ENCODE results near the gene SUSD4.

SUSD4 gene

DNA sequence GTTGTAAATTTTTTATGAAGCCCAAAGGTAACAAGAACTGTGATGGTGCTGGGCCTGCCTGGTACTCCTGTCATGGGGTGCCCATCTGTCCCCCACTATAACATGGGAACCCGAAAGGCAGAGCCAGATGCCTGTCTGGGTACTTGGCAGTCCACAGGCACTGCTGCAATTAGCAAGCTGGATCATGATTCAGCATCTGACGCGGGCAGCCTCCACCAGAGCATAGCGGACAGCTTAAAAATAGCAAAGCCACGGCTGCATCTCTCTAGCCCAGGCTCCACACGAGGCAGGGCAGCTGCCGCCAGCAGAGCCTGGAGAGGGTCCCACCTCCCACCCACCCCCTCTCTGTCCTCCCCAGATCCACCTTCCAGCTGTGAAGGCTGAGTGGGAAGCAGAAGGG is 22.9 kb downstream of the SUSD4 start:
- H3K4me3 ChIP-seq (ENCODE audit: low read depth, low read length), result no peak overlapping the region
- H3K27me3 ChIP-seq (ENCODE audit: control insufficient read depth, insufficient read depth, low read length), result no peaks in the 10 kb centered on the region; the same call in 1 of the 2 replicates
- no peaks in the 10 kb centered on the region for H3K36me3 ChIP-seq (ENCODE audit: control insufficient read depth, insufficient read depth, low read length)
- no peak overlapping the region for H3K9ac ChIP-seq (ENCODE audit: low read length)
- no peak overlapping the region for H3K27ac ChIP-seq (ENCODE audit: low read depth, low read length)
- peaks cover 8% of the 10 kb centered on the region; the same call in 1 of the 2 replicates for H3K4me1 ChIP-seq (ENCODE audit: control insufficient read depth, insufficient read depth, low read length)
- H3K9me3 ChIP-seq (ENCODE audit: control insufficient read depth, insufficient read depth, low read depth, low read length), result no peaks in the 10 kb centered on the region

DNA sequence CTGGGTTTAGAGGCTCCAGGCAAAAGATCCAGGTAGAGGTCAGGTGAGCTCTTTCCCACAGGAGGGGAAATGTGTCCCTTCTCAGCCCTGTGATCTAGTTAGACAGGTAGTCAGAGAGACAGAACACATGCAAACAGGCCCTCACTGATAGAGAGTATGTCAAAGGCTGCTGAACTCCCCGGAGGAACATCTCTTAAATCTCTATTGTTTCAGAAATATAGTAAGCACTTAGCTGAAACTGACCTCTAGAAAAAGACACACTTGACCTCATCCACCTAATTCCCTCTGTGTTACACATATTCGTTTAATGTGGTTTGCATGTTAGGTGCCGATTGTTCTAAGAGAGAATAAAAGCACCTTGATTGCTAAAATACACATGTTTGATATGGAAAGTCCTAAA is 23.3 kb downstream of the SUSD4 start:
- no peaks in the 10 kb centered on the region for H3K36me3 ChIP-seq (ENCODE audit: control insufficient read depth, insufficient read depth, low read length)
- H3K9me3 ChIP-seq (ENCODE audit: control insufficient read depth, insufficient read depth, low read depth, low read length), result no peaks in the 10 kb centered on the region
- H3K4me3 ChIP-seq (ENCODE audit: low read depth, low read length), result no peak overlapping the region
- H3K9ac ChIP-seq (ENCODE audit: low read length), result no peak overlapping the region
- peaks cover 8% of the 10 kb centered on the region; the same call in 1 of the 2 replicates for H3K4me1 ChIP-seq (ENCODE audit: control insufficient read depth, insufficient read depth, low read length)
- no peaks in the 10 kb centered on the region; the same call in 1 of the 2 replicates for H3K27me3 ChIP-seq (ENCODE audit: control insufficient read depth, insufficient read depth, low read length)
- H3K27ac ChIP-seq (ENCODE audit: low read depth, low read length), result no peak overlapping the region

DNA sequence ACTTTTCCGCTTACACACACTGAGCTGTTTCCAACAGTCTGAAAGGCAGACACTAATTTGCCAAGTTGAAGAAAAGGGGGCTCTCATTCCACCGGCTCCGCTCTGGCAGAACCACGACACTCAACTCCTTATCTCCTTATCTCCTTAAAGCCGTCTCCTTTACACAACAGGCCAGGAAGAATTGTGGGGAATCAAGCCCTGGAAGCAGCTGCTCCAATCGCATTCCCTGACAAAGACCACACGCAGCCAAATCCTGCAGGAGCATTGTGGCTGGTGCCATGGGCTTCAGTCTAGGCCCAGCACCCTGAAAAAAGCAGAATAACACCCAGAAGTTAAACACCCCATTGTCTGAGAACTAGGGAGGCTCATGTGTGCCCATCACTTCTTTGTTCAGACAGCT is 24.1 kb downstream of the SUSD4 start:
- no peak overlapping the region for H3K9ac ChIP-seq (ENCODE audit: low read length)
- H3K36me3 ChIP-seq (ENCODE audit: control insufficient read depth, insufficient read depth, low read length), result no peaks in the 10 kb centered on the region
- no peaks in the 10 kb centered on the region for H3K9me3 ChIP-seq (ENCODE audit: control insufficient read depth, insufficient read depth, low read depth, low read length)
- no peaks in the 10 kb centered on the region; the same call in 1 of the 2 replicates for H3K27me3 ChIP-seq (ENCODE audit: control insufficient read depth, insufficient read depth, low read length)
- H3K4me3 ChIP-seq (ENCODE audit: low read depth, low read length), result no peak overlapping the region
- H3K27ac ChIP-seq (ENCODE audit: low read depth, low read length), result no peak overlapping the region
- H3K4me1 ChIP-seq (ENCODE audit: control insufficient read depth, insufficient read depth, low read length), result peaks cover 8% of the 10 kb centered on the region; the same call in 1 of the 2 replicates

DNA sequence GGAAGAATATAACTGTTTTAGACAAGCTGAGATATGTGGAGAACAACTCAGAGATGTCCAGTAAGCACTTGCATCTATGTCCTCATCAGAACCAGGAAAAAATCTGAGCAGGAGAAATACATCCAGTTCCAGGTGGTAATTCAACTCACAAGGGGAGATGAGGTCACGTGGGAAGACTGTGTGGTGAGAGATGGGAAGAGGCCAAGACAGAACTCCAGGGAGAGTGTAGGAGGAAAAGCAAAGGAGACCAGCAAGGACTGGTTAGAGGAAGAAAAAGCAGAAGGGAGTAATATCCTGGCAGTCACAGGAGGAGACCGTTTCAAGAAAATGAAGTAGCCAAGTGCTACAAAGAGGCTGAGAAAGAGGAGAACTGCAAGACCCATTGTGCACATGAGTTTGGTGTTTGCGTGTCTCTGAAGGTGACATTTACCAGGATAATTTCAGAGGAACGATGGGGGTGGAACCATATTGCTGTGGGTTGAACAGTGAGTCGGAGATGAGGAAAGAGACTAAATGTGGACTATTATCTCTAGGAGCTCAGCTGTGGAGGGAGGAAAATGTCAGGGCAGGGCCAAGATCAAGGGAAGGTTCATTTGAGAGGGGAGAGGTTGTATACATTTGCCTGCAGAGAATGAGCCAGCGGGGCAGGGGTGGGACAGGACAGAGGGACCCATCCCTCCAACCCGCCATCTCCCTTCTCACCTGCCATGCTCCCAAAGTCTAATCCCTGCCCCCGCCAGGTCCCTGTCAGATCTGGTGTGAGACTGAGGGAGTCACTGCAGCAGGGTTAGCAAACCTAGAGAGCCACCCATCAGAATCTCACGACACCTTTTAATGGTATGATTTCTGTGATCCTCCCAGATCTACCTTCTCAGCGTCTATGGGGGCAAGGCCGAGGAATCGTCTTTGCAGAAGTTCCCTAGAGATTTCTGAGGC is 24.9 kb downstream of the SUSD4 start:
- Histone ChIP-seq H3K27ac (ENCODE audit: low read depth, low read length) (no peak overlapping the region), H3K27me3 (ENCODE audit: control insufficient read depth, insufficient read depth, low read length) (no peaks in the 10 kb centered on the region; the same call in 1 of the 2 replicates), H3K36me3 (ENCODE audit: control insufficient read depth, insufficient read depth, low read length) (no peaks in the 10 kb centered on the region), H3K9me3 (ENCODE audit: control insufficient read depth, insufficient read depth, low read depth, low read length) (no peaks in the 10 kb centered on the region), H3K4me3 (ENCODE audit: low read depth, low read length) (no peak overlapping the region), H3K4me1 (ENCODE audit: control insufficient read depth, insufficient read depth, low read length) (peaks cover 8% of the 10 kb centered on the region; the same call in 1 of the 2 replicates), H3K9ac (ENCODE audit: low read length) (no peak overlapping the region)

DNA sequence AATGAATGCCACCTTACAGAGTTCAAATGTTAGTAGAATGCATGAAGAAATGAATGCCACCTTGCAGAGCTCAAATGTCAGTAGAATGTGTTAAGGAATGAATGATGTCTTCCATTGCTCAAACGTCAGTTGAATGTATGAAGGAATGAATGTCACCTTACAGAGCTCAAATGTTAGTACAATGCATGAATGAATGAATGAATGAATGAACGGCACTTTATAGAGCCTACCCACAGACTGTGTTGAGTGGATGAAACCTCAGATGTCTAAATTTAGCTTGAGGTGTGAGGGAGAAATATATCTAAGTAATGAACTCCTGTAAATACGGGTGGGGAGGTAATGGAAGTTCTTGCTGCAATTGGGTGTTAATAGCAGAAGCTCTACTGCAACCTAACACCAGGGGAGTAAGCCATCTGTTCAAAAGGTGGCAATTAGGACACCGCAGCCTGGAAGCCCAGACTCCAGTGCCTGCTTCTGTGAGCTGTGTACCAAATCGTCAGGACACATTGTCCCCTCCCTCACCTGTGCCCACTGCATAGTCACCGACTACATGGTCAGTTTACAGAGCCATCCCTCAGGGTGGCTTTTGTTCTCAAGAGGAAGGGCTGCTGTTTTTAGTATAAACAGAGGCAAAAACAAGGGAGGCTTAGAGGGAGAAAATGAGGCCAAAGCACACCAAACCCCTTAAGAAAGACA is 26.7 kb downstream of the SUSD4 start:
- Histone ChIP-seq H3K9ac (ENCODE audit: low read length) (no peak overlapping the region), H3K36me3 (ENCODE audit: control insufficient read depth, insufficient read depth, low read length) (no peaks in the 10 kb centered on the region), H3K27ac (ENCODE audit: low read depth, low read length) (no peak overlapping the region), H3K9me3 (ENCODE audit: control insufficient read depth, insufficient read depth, low read depth, low read length) (no peaks in the 10 kb centered on the region), H3K4me3 (ENCODE audit: low read depth, low read length) (no peak overlapping the region), H3K27me3 (ENCODE audit: control insufficient read depth, insufficient read depth, low read length) (no peaks in the 10 kb centered on the region; the same call in 1 of the 2 replicates), H3K4me1 (ENCODE audit: control insufficient read depth, insufficient read depth, low read length) (peaks cover 8% of the 10 kb centered on the region; the same call in 1 of the 2 replicates)

DNA sequence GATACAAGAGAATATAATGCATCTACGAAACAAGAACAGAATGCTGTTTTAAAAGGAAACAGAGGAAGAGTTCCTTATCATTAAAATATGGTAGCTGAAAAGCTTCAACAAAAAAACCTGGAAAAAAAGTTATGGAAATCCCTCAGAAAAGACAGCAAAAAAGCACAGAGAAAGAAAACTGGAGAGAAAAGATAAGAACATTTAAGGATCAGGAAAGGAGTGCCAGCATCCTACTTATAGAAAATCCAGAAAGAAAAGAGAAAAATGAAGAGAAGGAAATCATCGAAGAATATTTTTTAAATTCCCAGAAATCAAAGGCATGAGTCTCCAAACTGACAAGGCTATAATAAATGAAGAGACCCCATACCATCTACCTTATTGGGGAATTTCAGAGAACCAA is 29.8 kb downstream of the SUSD4 start:
- Histone ChIP-seq H3K4me3 (ENCODE audit: low read depth, low read length) (no peak overlapping the region), H3K36me3 (ENCODE audit: control insufficient read depth, insufficient read depth, low read length) (no peaks in the 10 kb centered on the region), H3K27ac (ENCODE audit: low read depth, low read length) (no peak overlapping the region), H3K9me3 (ENCODE audit: control insufficient read depth, insufficient read depth, low read depth, low read length) (no peaks in the 10 kb centered on the region), H3K4me1 (ENCODE audit: control insufficient read depth, insufficient read depth, low read length) (no peaks in the 10 kb centered on the region), H3K27me3 (ENCODE audit: control insufficient read depth, insufficient read depth, low read length) (peaks cover 2% of the 10 kb centered on the region; the same call in 1 of the 2 replicates), H3K9ac (ENCODE audit: low read length) (no peak overlapping the region)

DNA sequence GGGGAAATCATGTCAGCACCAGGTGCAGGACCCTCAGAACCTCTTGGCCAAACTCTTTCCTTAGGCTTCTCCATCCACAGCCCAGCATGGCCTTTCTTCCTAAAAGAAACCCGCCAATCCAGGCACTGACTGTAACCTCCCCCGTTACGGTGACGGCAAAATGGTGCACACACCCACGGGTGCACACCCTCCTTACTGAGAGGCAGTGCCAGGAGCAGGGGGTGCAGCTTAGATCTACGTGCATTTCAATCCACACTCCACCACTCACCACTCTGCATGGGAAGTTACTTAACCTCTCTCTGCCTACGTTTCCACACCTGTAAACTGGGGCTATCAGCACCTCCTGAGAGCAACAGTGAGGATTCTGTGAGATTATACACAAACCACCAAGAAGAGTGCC is 31.0 kb downstream of the SUSD4 start:
- Histone ChIP-seq H3K27ac (ENCODE audit: low read depth, low read length) (no peak overlapping the region), H3K4me1 (ENCODE audit: control insufficient read depth, insufficient read depth, low read length) (no peaks in the 10 kb centered on the region), H3K4me3 (ENCODE audit: low read depth, low read length) (no peak overlapping the region), H3K9ac (ENCODE audit: low read length) (no peak overlapping the region), H3K9me3 (ENCODE audit: control insufficient read depth, insufficient read depth, low read depth, low read length) (no peaks in the 10 kb centered on the region), H3K27me3 (ENCODE audit: control insufficient read depth, insufficient read depth, low read length) (peaks cover 2% of the 10 kb centered on the region; the same call in 1 of the 2 replicates), H3K36me3 (ENCODE audit: control insufficient read depth, insufficient read depth, low read length) (no peaks in the 10 kb centered on the region)

DNA sequence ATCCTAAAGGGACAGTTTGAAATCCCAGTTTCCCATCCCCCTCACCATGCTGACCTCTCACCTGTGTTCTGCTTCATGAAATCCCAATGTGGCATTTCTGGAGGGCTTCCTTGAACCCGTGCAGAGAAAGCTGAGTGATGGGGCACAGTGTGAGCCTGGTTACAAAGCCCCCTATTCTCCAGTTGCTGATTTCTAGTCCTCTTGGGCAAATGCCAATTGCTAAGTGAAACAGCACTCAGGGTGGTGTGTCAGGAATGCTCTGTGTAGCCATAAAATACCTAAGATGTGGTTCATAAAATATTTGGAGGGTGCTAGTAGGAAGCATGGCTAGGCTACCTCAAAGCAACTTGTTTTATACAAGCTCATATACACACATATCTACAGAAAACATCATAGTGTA is 32.0 kb downstream of the SUSD4 start:
- H3K27ac ChIP-seq (ENCODE audit: low read depth, low read length), result no peak overlapping the region
- no peaks in the 10 kb centered on the region for H3K4me1 ChIP-seq (ENCODE audit: control insufficient read depth, insufficient read depth, low read length)
- no peak overlapping the region for H3K4me3 ChIP-seq (ENCODE audit: low read depth, low read length)
- no peak overlapping the region for H3K9ac ChIP-seq (ENCODE audit: low read length)
- no peaks in the 10 kb centered on the region for H3K9me3 ChIP-seq (ENCODE audit: control insufficient read depth, insufficient read depth, low read depth, low read length)
- no peaks in the 10 kb centered on the region for H3K36me3 ChIP-seq (ENCODE audit: control insufficient read depth, insufficient read depth, low read length)
- H3K27me3 ChIP-seq (ENCODE audit: control insufficient read depth, insufficient read depth, low read length), result peaks cover 2% of the 10 kb centered on the region; the same call in 1 of the 2 replicates

DNA sequence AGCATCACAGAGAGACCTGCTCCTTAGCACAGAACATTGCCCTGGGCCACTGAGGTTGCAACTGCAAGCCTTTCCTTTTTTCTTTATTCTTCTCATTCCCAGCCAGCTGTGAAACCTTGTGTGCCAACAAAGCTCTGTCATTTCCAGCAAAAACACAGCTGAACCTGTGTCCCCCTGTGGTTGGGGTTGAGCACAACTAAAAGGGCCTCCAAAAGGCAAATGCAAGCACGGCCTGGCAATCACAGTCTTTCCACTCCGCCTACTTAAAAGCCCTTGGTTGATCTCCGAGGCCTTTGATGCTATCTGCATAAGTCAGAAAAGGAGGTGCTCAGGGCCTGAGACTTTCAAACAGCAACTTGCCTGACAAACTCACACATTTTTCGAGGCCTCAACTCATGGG is 32.7 kb downstream of the SUSD4 start:
- H3K27me3 ChIP-seq (ENCODE audit: control insufficient read depth, insufficient read depth, low read length), result peaks cover 2% of the 10 kb centered on the region; the same call in 1 of the 2 replicates
- no peak overlapping the region for H3K9ac ChIP-seq (ENCODE audit: low read length)
- H3K4me1 ChIP-seq (ENCODE audit: control insufficient read depth, insufficient read depth, low read length), result no peaks in the 10 kb centered on the region
- no peaks in the 10 kb centered on the region for H3K36me3 ChIP-seq (ENCODE audit: control insufficient read depth, insufficient read depth, low read length)
- no peak overlapping the region for H3K4me3 ChIP-seq (ENCODE audit: low read depth, low read length)
- no peak overlapping the region for H3K27ac ChIP-seq (ENCODE audit: low read depth, low read length)
- H3K9me3 ChIP-seq (ENCODE audit: control insufficient read depth, insufficient read depth, low read depth, low read length), result no peaks in the 10 kb centered on the region

DNA sequence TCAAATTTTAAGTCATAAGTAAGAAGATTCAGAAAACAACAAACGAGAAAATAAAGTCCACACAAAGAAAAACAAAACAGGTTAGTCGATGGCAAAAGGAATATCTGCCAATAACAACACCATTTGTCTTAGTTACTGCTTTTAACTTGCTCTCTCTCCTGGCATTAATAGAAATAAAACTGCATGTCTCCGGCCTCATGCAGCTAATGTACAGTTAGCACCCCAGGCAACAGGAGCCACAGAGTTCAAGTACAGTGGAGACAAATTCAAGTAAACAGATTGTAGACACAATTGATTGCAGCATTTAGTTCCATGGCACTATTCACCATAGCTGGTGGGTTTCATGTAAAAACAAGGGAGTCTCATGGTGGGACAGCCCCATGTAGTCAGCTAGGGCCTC is 33.5 kb downstream of the SUSD4 start:
- Histone ChIP-seq H3K9me3 (ENCODE audit: control insufficient read depth, insufficient read depth, low read depth, low read length) (no peaks in the 10 kb centered on the region), H3K27me3 (ENCODE audit: control insufficient read depth, insufficient read depth, low read length) (peaks cover 2% of the 10 kb centered on the region; the same call in 1 of the 2 replicates), H3K27ac (ENCODE audit: low read depth, low read length) (no peak overlapping the region), H3K4me3 (ENCODE audit: low read depth, low read length) (no peak overlapping the region), H3K9ac (ENCODE audit: low read length) (no peak overlapping the region), H3K36me3 (ENCODE audit: control insufficient read depth, insufficient read depth, low read length) (no peaks in the 10 kb centered on the region), H3K4me1 (ENCODE audit: control insufficient read depth, insufficient read depth, low read length) (no peaks in the 10 kb centered on the region)

All from HUES6 (cell line).